Lung (tissue), 12 donors: Measurements from ENCODE around the gene GNG7. TPM values are rescaled to one million over a fixed set of nuclear protein-coding genes. Genes with fewer than 3 reads are reported as not detected.

Source experiments
- ATAC-seq: fragments of 200-7000 bp; cut with Tn5 transposase; one replicate; pipeline ENCODE4 v1.9.1; 2020; ENCODE audit warnings: moderate number of reproducible peaks; ENCODE audit not compliant: insufficient read depth, low FRiP score
- DNase-seq, 3 donors: peaks; one replicate each; pipeline ENCODE4 v3.0.0-alpha.2; 2013 to 2017
- H3K27ac ChIP-seq, 2 donors: one replicate each; pipeline ENCODE4 v1.5.1; 2013; ENCODE audit warnings: mild to moderate bottlenecking in 2 of 2, moderate library complexity in 2 of 2, control low read depth in 1 of 2, inconsistent platforms in 1 of 2, low read depth in 1 of 2, low read length in 1 of 2
- H3K27me3 ChIP-seq, 3 donors: one replicate each; pipeline ENCODE4 v1.5.1; 2013; ENCODE audit warnings: low read length in 2 of 3; ENCODE audit not compliant: control insufficient read depth in 3 of 3, insufficient read depth in 3 of 3
- H3K36me3 ChIP-seq, 4 donors: one replicate each; pipeline ENCODE4 v1.5.1; 2013; ENCODE audit warnings: low read length in 4 of 4, mild to moderate bottlenecking in 1 of 4, moderate library complexity in 1 of 4; ENCODE audit not compliant: control insufficient read depth in 4 of 4, insufficient read depth in 4 of 4
- H3K4me1 ChIP-seq, 5 donors: one replicate each; pipeline ENCODE4 v1.5.1; 2013; ENCODE audit warnings: low read length in 5 of 5, mild to moderate bottlenecking in 2 of 5, moderate library complexity in 1 of 5; ENCODE audit not compliant: control insufficient read depth in 5 of 5, insufficient read depth in 5 of 5
- H3K4me3 ChIP-seq: one replicate; pipeline ENCODE4 v1.5.1; 2013; ENCODE audit warnings: mild to moderate bottlenecking, control low read depth, moderate library complexity
- H3K9ac ChIP-seq, 2 donors: one replicate each; pipeline ENCODE4 v1.5.1; 2013; ENCODE audit warnings: low read length in 2 of 2, control low read depth in 1 of 2; ENCODE audit not compliant: insufficient read depth in 1 of 2
- H3K9me3 ChIP-seq, 4 donors: one replicate each; pipeline ENCODE4 v1.5.1; 2013; ENCODE audit warnings: low read length in 3 of 4, mild to moderate bottlenecking in 1 of 4, moderate library complexity in 1 of 4; ENCODE audit not compliant: control insufficient read depth in 4 of 4, insufficient read depth in 3 of 4
- CTCF ChIP-seq: IDR thresholded peaks from 2 replicates; pipeline ENCODE4 v1.5.1; 2012; ENCODE audit warnings: mild to moderate bottlenecking; ENCODE audit errors: control extremely low read depth, extremely low read depth
- WGBS, 2 donors: extraction: QIAGEN DNeasy Blood & Tissue Kit; methylation state at CpG; one replicate each; pipeline ENCODE4 v1.1.7; 2013; 5-methylcytosine and 5-hydroxymethylcytosine counted together
- polyA plus RNA-seq, 2 donors: library from polyadenylated mRNA; stranded (reverse); fragments of 200-250 nt; gene quantifications; one replicate each; pipeline ENCODE4 v1.2.1, GENCODE V29; 2013
- total RNA-seq, 2 donors: library from RNA; depleted of rRNA in 1 of 2; stranded (reverse); fragments of >200 nt in 1 of 2; gene quantifications; one replicate each; pipeline ENCODE4 v1.2.1, GENCODE V29; 2014 to 2021
- donor health status: control.
- donor health status: control.
- donor health status: Bipolar disorder and iron deficiency.
- donor health status: healthy.
- donor health status: DM: yes; HTN: yes; CAD: no.

Gene GNG7
- total and polyA plus RNA-seq, 4 donors = 1.6 to 4.5 (median 2.8) TPM

- DNase-seq (peak; percentile 55 to 71 (median 57)), ATAC-seq (no peak)
- H3K36me3 ChIP-seq = no peaks in the 10 kb centered on the region
- H3K27ac ChIP-seq = peak overlapping the region in 1 of 2 donors; percentile 72
- peaks cover 0 to 13% (median 4%) of the 10 kb centered on the region in 5 donors for H3K4me1 ChIP-seq
- no peak overlapping the region for H3K9ac ChIP-seq
- H3K4me3 ChIP-seq = no peak overlapping the region
- 86 to 89% methylated on average over 21 of the region's 21 CpGs for WGBS, 2 donors
- H3K9me3 ChIP-seq = no peaks in the 10 kb centered on the region
- no peak for TF ChIP-seq CTCF
- H3K27me3 ChIP-seq = no peaks in the 10 kb centered on the region
Observed at GRCh38 chr19:2550431-2551171, 151.9 kb downstream of the GNG7 start.

- Histone ChIP-seq H3K4me3 (no peak overlapping the region), H3K36me3 (no peaks in the 10 kb centered on the region), H3K27ac (peak overlapping the region; percentile 14 to 72), H3K9ac (no peak overlapping the region), H3K9me3 (no peaks in the 10 kb centered on the region), H3K4me1 (peaks cover 0 to 18% (median 4%) of the 10 kb centered on the region in 5 donors), H3K27me3 (no peaks in the 10 kb centered on the region)
- WGBS, 2 donors = 19 to 42% methylated on average over 11 of the region's 11 CpGs
- peak; percentile 60 to 78 (median 73) for DNase-seq
- peak; percentile 59 for ATAC-seq
- no peak for TF ChIP-seq CTCF
Observed at GRCh38 chr19:2549701-2550191, 152.7 kb downstream of the GNG7 start.

GRCh38 chr19:2548966-2549365 is 153.5 kb downstream of the GNG7 start:
- ATAC-seq (no peak), DNase-seq (no peak)
- Histone ChIP-seq H3K9me3 (no peaks in the 10 kb centered on the region), H3K9ac (no peak overlapping the region), H3K27me3 (no peaks in the 10 kb centered on the region), H3K36me3 (no peaks in the 10 kb centered on the region), H3K4me1 (peaks cover 0 to 24% (median 8%) of the 10 kb centered on the region in 5 donors), H3K4me3 (no peak overlapping the region), H3K27ac (no peak overlapping the region)
- WGBS, 2 donors = 98% methylated on average over 11 of the region's 11 CpGs
- no peak for TF ChIP-seq CTCF
